ENCODE results near the gene SUN1.

DNA sequence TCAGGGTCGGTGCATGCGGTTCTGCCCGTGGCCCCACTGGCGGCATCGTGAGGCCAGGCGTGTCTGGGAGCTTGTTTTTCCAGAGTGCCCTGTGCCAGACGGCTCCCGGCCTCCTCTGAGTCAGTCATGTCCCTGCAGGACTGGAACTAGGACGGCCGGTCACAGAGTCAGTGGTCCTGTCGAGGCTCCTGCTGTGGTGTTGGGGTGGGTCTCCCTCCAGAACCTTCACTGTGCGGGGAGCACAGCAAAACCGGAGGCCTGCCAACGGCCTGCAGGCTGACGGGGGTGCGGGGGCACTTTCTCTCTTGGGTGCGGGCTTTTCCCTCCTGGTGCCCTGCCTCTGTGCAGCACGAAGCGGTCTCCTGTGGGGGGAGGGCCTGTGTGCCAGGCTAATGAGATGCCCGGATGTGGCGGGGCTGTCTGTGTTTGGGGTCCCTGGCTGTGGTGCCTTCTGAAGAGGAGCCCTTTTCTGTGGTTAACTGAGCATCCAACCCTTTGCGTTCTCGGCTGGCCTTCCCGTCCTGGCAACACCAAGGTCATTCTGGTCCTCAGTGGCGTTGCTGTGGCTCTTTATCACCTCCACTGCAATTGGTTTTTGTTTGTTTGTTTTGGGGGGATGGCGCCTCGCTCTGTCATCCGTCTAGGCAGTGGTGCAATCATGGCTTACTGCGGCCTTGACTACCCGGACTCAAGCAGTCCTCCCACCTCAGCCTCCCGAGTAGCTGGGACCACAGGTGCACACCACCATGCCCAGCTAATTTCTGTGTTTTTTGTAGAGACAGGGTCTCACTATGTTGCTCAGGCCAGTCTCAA is 52.1 kb downstream of the SUN1 start:
- TF ChIP-seq, protein P1, sequence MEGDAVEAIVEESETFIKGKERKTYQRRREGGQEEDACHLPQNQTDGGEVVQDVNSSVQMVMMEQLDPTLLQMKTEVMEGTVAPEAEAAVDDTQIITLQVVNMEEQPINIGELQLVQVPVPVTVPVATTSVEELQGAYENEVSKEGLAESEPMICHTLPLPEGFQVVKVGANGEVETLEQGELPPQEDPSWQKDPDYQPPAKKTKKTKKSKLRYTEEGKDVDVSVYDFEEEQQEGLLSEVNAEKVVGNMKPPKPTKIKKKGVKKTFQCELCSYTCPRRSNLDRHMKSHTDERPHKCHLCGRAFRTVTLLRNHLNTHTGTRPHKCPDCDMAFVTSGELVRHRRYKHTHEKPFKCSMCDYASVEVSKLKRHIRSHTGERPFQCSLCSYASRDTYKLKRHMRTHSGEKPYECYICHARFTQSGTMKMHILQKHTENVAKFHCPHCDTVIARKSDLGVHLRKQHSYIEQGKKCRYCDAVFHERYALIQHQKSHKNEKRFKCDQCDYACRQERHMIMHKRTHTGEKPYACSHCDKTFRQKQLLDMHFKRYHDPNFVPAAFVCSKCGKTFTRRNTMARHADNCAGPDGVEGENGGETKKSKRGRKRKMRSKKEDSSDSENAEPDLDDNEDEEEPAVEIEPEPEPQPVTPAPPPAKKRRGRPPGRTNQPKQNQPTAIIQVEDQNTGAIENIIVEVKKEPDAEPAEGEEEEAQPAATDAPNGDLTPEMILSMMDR (IDR thresholded peaks at IDR 0.05): no peak
- no peak for TF ChIP-seq EP300 (IDR thresholded peaks at IDR 0.05)
